Heart left ventricle (tissue), 13 donors: Measurements from ENCODE around the gene WDR37.

ENCODE experiments used
- POLR2A ChIP-seq, 2 donors: fragments of 450-650 bp; IDR thresholded peaks; one replicate each; pipeline ENCODE4 v1.6.1; 2017; ENCODE audit warnings: antibody characterized with exemption in 2 of 2, mild to moderate bottlenecking in 2 of 2, moderate library complexity in 2 of 2
- TF ChIP-seq, protein P1 (sequence below), 12 donors: fragments of 200-600 bp; sonication (generic) in 4 of 12; IDR thresholded peaks; one replicate each; pipeline versions ENCODE4 v1.5.0 to v1.8.0; 2018 to 2022; ENCODE audit warnings: antibody characterized with exemption in 12 of 12, mild to moderate bottlenecking in 5 of 12
- donor health status: ischemic (EF 13 %, LVEDD 7.1; RV severe dilation, severe dysfunction).
- donor health status: DM: no; HTN: yes; CAD: no.
- donor health status: DM: no; HTN: no; CAD: no.
- donor health status: ischemic (EF 25% LVEDD 6.9; RV normal size, moderate dysfunction).
- donor health status: ischemic (EF 25% LVEDD 5.7; RV mildly dilated, moderate dysfunction).
- donor health status: ischemic (EF 35%, LVEDD 5.7; RV mildly dilated, moderate dysfunction).
- donor health status: nonischemic (EF 11% LVEDD 7.7; RV severe dilation, severe dysfunction).
- donor health status: DM: yes; HTN: yes; CAD: no.
- donor health status: PGD.
- donor health status: ischemic (EF 29% LVEDD 5.4; RV normal size, mild dysfunction).
- donor health status: nonischemic (EF 23%, LVEDD 6.1; RV moderate dilation, normal function).

GRCh38 chr10:1158066-1158465 lies 101.9 kb downstream of the WDR37 start:
- TF ChIP-seq, protein P1, sequence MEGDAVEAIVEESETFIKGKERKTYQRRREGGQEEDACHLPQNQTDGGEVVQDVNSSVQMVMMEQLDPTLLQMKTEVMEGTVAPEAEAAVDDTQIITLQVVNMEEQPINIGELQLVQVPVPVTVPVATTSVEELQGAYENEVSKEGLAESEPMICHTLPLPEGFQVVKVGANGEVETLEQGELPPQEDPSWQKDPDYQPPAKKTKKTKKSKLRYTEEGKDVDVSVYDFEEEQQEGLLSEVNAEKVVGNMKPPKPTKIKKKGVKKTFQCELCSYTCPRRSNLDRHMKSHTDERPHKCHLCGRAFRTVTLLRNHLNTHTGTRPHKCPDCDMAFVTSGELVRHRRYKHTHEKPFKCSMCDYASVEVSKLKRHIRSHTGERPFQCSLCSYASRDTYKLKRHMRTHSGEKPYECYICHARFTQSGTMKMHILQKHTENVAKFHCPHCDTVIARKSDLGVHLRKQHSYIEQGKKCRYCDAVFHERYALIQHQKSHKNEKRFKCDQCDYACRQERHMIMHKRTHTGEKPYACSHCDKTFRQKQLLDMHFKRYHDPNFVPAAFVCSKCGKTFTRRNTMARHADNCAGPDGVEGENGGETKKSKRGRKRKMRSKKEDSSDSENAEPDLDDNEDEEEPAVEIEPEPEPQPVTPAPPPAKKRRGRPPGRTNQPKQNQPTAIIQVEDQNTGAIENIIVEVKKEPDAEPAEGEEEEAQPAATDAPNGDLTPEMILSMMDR (IDR thresholded peaks at IDR 0.05) = no peak
- no peak for TF ChIP-seq POLR2A (IDR thresholded peaks at IDR 0.05)
